Uterus (tissue), 4 donors: ENCODE results near the gene GPR158. TPM values are rescaled to one million over a fixed set of nuclear protein-coding genes. Genes with fewer than 3 reads are reported as not detected.

ENCODE experiments used
- DNase-seq, 2 donors: peaks; one replicate each; pipeline ENCODE4 v3.0.0-alpha.2; 2019 to 2020
- H3K27ac ChIP-seq, 2 donors: fragments of 200-600 bp; sonication (generic); 1 replicate in 1 of 2; 2 replicates in 1 of 2; pipeline ENCODE4 v1.5.1; 2016 to 2018
- H3K27me3 ChIP-seq, 2 donors: fragments of 200-600 bp; sonication (generic); one replicate each; pipeline ENCODE4 v1.5.1; 2018 to 2019; ENCODE audit warnings: control low read depth in 1 of 2
- H3K36me3 ChIP-seq, 2 donors: fragments of 200-600 bp; sonication (generic); one replicate each; pipeline ENCODE4 v1.5.1; 2019; ENCODE audit warnings: control low read depth in 1 of 2
- H3K4me1 ChIP-seq, 2 donors: fragments of 200-600 bp; sonication (generic); one replicate each; pipeline ENCODE4 v1.5.1; 2018 to 2019; ENCODE audit warnings: control low read depth in 1 of 2
- H3K4me3 ChIP-seq, 2 donors: fragments of 200-600 bp; sonication (generic); 1 replicate in 1 of 2; 2 replicates in 1 of 2; pipeline ENCODE4 v1.5.1; 2018 to 2019; ENCODE audit warnings: mild to moderate bottlenecking in 1 of 2
- H3K9me3 ChIP-seq, 2 donors: fragments of 200-600 bp; sonication (generic); one replicate each; pipeline ENCODE4 v1.5.1; 2019; ENCODE audit warnings: control low read depth in 1 of 2
- POLR2A ChIP-seq, 2 donors: fragments of 450-650 bp; IDR thresholded peaks; one replicate each; pipeline ENCODE4 v1.6.1; 2016; ENCODE audit warnings: antibody characterized with exemption in 2 of 2, mild to moderate bottlenecking in 1 of 2, moderate library complexity in 1 of 2
- intact Hi-C: fragments of 100-400 bp; cut with DNase I; formaldehyde crosslinking; loops from one replicate; pipeline ENCODE4 v1.15.1; 2023; ENCODE audit warnings: low total_unique reads
- total RNA-seq, 4 donors: library from RNA; depleted of rRNA in 3 of 4; stranded (reverse); fragments of >200 nt in 3 of 4; gene quantifications; one replicate each; pipeline versions ENCODE4 v1.1.0 to v1.2.4, GENCODE V29; 2014 to 2023
- TF ChIP-seq, protein P1 (sequence below), 4 experiments: fragments of 200-600 bp in 2 of 4; fragments of 450-650 bp in 2 of 4; sonication (generic) in 2 of 4; IDR thresholded peaks; one replicate each; pipeline ENCODE4 v1.5.1; 2016 to 2019; ENCODE audit warnings: antibody characterized with exemption in 4 of 4, mild to moderate bottlenecking in 2 of 4, moderate library complexity in 1 of 4
- donor health status: DM: yes; HTN: yes; CAD: no.

The GPR158 gene
- total RNA-seq, 4 donors from 2014 or later: 0.07 TPM; not detected in 3

DNA sequence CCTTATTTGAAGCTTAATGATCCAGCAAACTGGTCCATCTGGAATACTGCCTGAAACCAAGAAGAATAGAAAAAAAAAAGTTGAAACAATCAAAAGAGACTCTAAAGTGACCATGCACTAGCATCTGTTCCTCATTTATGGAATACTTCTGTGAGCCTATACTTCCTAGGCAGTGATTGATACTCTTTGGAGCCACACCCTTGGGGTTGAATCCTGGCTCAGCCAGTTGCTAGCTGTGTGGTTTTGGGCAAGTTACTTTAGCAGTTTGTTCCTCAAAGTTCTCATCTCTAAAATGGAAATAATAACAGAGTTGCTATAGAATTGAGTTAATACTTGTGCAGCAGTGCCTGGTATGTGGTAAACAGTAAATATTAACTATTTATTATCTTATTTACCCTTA, 208.9 kb downstream of the GPR158 start:
- no peaks in the 10 kb centered on the region for H3K27me3 ChIP-seq
- no peaks in the 10 kb centered on the region for H3K9me3 ChIP-seq
- no peak for TF ChIP-seq POLR2A (IDR thresholded peaks at IDR 0.05)
- TF ChIP-seq, protein P1, sequence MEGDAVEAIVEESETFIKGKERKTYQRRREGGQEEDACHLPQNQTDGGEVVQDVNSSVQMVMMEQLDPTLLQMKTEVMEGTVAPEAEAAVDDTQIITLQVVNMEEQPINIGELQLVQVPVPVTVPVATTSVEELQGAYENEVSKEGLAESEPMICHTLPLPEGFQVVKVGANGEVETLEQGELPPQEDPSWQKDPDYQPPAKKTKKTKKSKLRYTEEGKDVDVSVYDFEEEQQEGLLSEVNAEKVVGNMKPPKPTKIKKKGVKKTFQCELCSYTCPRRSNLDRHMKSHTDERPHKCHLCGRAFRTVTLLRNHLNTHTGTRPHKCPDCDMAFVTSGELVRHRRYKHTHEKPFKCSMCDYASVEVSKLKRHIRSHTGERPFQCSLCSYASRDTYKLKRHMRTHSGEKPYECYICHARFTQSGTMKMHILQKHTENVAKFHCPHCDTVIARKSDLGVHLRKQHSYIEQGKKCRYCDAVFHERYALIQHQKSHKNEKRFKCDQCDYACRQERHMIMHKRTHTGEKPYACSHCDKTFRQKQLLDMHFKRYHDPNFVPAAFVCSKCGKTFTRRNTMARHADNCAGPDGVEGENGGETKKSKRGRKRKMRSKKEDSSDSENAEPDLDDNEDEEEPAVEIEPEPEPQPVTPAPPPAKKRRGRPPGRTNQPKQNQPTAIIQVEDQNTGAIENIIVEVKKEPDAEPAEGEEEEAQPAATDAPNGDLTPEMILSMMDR (IDR thresholded peaks at IDR 0.05): no peak
- H3K27ac ChIP-seq: no peak overlapping the region
- H3K36me3 ChIP-seq: no peaks in the 10 kb centered on the region
- H3K4me3 ChIP-seq: no peak overlapping the region
- DNase-seq: no peak
- intact Hi-C loops: no loop called here
- H3K4me1 ChIP-seq: no peaks in the 10 kb centered on the region

DNA sequence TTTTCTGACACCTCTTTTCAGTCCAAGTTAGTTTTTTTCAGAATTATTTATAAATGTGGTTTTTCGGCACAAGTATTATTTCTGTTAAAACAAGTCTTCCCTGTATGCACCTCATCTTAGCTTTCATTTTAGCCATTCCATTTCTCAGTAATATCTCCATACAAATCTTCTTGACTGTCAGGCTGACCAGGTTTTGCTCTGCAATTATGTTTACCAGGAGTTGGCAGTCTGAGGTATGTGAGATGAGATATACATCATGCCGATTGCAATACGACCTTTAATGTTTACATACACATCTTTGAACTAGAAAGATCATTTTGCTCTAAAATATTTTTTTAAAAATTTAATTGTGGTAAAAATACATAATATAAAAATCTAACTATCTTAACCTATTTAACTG, 209.8 kb downstream of the GPR158 start:
- H3K4me3 ChIP-seq: no peak overlapping the region
- no peak overlapping the region for H3K27ac ChIP-seq
- TF ChIP-seq POLR2A (IDR thresholded peaks at IDR 0.05): no peak
- TF ChIP-seq, protein P1 (IDR thresholded peaks at IDR 0.05): no peak
- H3K27me3 ChIP-seq: no peaks in the 10 kb centered on the region
- no peaks in the 10 kb centered on the region for H3K9me3 ChIP-seq
- no peaks in the 10 kb centered on the region for H3K36me3 ChIP-seq
- intact Hi-C loops: no loop called here
- H3K4me1 ChIP-seq: no peaks in the 10 kb centered on the region
- no peak for DNase-seq

DNA sequence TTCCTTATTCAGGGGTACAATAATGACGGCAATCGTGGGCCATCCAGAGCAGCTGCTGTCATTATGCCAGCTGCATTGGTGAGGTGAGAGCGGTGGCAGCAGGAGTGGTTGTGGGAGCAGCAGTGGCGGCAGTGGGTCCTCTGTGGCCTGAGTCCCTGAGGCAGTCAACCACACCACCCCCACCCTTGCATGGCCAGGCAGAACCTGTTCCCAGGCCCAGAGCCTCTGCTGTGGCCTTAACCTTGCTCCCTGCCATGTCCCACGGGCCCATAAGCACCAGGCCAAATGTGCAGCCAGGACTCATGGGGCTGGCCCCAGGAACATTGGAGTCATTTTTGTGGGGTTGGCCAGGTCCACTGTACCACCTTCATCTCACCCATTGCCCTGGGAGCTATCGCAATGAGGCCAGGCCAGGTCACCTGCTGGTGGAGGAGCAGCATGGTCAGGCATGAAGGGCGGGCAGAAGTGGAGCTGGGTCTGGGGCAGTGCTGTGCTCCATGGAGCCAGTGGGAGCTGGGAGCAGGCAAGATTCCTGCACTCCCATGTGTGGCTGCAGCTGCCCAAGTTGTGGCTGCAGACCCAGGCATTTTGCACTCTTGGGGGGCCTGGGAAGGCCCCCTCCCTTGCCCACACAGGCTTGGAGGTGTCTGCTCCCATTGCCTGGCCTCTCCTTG, 213.5 kb downstream of the GPR158 start:
- intact Hi-C loops: no loop called here
- Histone ChIP-seq H3K27me3 (no peaks in the 10 kb centered on the region), H3K4me3 (no peak overlapping the region), H3K36me3 (no peaks in the 10 kb centered on the region), H3K4me1 (no peaks in the 10 kb centered on the region), H3K27ac (no peak overlapping the region), H3K9me3 (no peaks in the 10 kb centered on the region)
- TF ChIP-seq POLR2A (IDR thresholded peaks at IDR 0.05): no peak
- TF ChIP-seq, protein P1 (IDR thresholded peaks at IDR 0.05): no peak
- DNase-seq: no peak

DNA sequence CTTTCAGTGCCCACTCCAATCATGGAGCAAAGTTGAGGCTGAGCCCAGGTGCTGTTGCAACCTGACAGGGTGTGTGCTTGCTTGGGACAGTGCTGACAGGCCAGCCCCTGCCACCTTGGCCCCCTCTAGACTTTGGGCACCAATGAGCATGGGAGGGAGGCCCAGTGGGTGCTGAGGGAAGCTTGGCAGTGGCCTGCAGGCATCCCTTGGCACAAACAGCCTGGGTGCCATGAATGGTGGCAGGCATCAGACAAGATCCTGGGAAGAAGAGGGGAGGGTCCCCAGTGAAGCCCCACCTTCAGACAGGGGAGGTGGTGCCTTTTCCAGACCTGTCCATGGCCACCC, 214.0 kb downstream of the GPR158 start:
- H3K4me3 ChIP-seq: no peak overlapping the region
- H3K27me3 ChIP-seq: no peaks in the 10 kb centered on the region
- H3K9me3 ChIP-seq: no peaks in the 10 kb centered on the region
- H3K4me1 ChIP-seq: no peaks in the 10 kb centered on the region
- DNase-seq: no peak
- H3K27ac ChIP-seq: no peak overlapping the region
- H3K36me3 ChIP-seq: no peaks in the 10 kb centered on the region
- no peak for TF ChIP-seq POLR2A (IDR thresholded peaks at IDR 0.05)
- TF ChIP-seq, protein P1 (IDR thresholded peaks at IDR 0.05): no peak
- intact Hi-C loops: no loop called here

DNA sequence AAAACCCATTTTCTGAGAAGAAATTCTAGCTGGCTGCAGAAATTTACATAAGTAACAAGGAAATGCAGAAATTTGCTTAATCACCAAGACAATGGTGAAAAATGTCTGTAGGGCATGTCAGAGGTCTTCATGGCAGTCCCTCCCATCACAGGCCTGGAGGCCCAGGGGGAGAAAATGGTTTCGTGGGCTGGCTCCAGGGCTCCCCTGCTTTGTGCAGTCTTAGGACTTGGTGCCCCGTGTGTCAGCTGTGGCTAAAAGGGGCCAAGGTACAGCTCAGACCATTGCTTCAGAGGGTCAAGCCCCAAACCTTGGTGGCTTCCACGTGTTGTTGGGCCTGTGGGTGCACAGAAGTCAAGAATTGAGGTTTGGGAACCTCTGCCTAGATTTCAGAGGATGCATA, 215.9 kb downstream of the GPR158 start:
- intact Hi-C loops: no loop called here
- no peak for TF ChIP-seq POLR2A (IDR thresholded peaks at IDR 0.05)
- H3K9me3 ChIP-seq: no peaks in the 10 kb centered on the region
- no peaks in the 10 kb centered on the region for H3K4me1 ChIP-seq
- no peak for DNase-seq
- no peak overlapping the region for H3K27ac ChIP-seq
- H3K4me3 ChIP-seq: no peak overlapping the region
- H3K27me3 ChIP-seq: no peaks in the 10 kb centered on the region
- H3K36me3 ChIP-seq: no peaks in the 10 kb centered on the region

DNA sequence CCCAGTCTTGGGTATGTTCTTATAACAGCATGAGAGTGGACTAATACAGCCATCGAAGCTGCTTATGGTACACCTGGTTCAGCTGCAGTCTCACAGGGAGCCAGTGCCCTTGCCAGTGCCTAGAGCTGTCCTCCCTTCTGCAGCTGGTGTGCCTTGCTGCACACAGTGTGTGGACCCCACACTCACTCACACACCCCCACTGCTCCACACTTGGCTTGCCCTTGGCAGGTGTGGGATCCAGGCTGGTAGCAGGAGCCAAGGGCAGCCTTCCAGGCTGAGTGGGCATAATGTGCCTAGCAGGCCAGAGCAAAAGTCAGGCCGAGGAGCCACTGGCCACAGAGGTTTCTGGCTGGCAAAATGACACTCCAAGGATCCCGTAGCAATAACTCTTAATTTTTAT, 217.3 kb downstream of the GPR158 start:
- no peak overlapping the region for H3K27ac ChIP-seq
- no peaks in the 10 kb centered on the region for H3K9me3 ChIP-seq
- no peak for DNase-seq
- no peaks in the 10 kb centered on the region for H3K36me3 ChIP-seq
- intact Hi-C loops: no loop called here
- no peaks in the 10 kb centered on the region for H3K4me1 ChIP-seq
- TF ChIP-seq POLR2A (IDR thresholded peaks at IDR 0.05): no peak
- TF ChIP-seq, protein P1 (IDR thresholded peaks at IDR 0.05): no peak
- no peak overlapping the region for H3K4me3 ChIP-seq
- H3K27me3 ChIP-seq: no peaks in the 10 kb centered on the region
